GM12878 (cell line): ENCODE measurements around the gene SAMD4A. TPM values are rescaled to one million over a fixed set of nuclear protein-coding genes. Genes with fewer than 3 reads are reported as not detected.

ENCODE experiments used
- ATAC-seq: fragments of 200-7000 bp; cut with Tn5 transposase; 3 replicates; pipeline ENCODE4 v1.9.1; 2020; ENCODE audit warnings: mild to moderate bottlenecking, moderate library complexity
- BruUV-seq: library from RNA; stranded (reverse); fragments of 400-500 nt; replicated peaks from 2 replicates; lab custom pipeline; 2021; lab: Mats Ljungman, UMichigan
- CTCF ChIA-PET: fragments of 300-600 bp; sonication (Branson Sonifier 250); formaldehyde crosslinking; extraction: SDS; loops from one replicate; lab custom pipeline; 2021; ENCODE audit warnings: inconsistent platforms; lab: Yijun Ruan, JAX
- POLR2A ChIA-PET: fragments of 350-600 bp; formaldehyde crosslinking; extraction: SDS; loops from one replicate; lab custom pipeline; 2021; ENCODE audit warnings: inconsistent platforms; lab: Charles Lee
- RAD21 ChIA-PET: fragments of 300-600 bp; sonication (Branson Sonifier 250); formaldehyde crosslinking; loops from one replicate; lab custom pipeline; 2023; ENCODE audit warnings: antibody characterized with exemption; ENCODE audit not compliant: unreplicated experiment; lab: Charles Lee
- SMC1A ChIA-PET: fragments of 300-600 bp; sonication (Branson Sonifier 250); formaldehyde crosslinking; loops from one replicate; lab custom pipeline; 2023; ENCODE audit not compliant: unreplicated experiment, uncharacterized antibody; lab: Charles Lee
- DNase-seq: peaks from one replicate; pipeline ENCODE4 v3.0.0-alpha.2; 2011; ENCODE audit warnings: low read depth, low spot score
- FAIRE-seq: peaks from 3 replicates; lab custom pipeline; 2011; peaks lifted over from hg19 to GRCh38; lab: Jason Lieb, UNC
- H2AFZ ChIP-seq: 2 replicates; pipeline ENCODE4 v1.6.0; 2011; ENCODE audit warnings: low read depth, low read length, control low read depth; ENCODE audit not compliant: control insufficient read depth
- H3K27ac ChIP-seq: 2 replicates; pipeline ENCODE4 v1.5.1; 2011; ENCODE audit warnings: control low read depth; ENCODE audit not compliant: control insufficient read depth, insufficient read depth
- H3K27me3 ChIP-seq, 2 experiments: replicated peaks in 1 of 2; 2 replicates each; pipeline versions ENCODE4 v1.6.0 to v1.6.1; 2011; ENCODE audit warnings: low read length in 1 of 2; ENCODE audit not compliant: control insufficient read depth in 2 of 2, insufficient read depth in 2 of 2
- H3K36me3 ChIP-seq, 2 experiments: 2 replicates each; pipeline ENCODE4 v1.5.1; 2011; ENCODE audit warnings: low read length in 1 of 2; ENCODE audit not compliant: control insufficient read depth in 2 of 2, insufficient read depth in 2 of 2
- H3K4me1 ChIP-seq: 2 replicates; pipeline ENCODE4 v1.6.1; 2011; ENCODE audit warnings: mild to moderate bottlenecking, low read length, moderate library complexity, mixed read lengths; ENCODE audit not compliant: control insufficient read depth, insufficient read depth
- H3K4me2 ChIP-seq: 2 replicates; pipeline ENCODE4 v1.6.0; 2011; ENCODE audit warnings: control low read depth; ENCODE audit not compliant: control insufficient read depth, insufficient read depth
- H3K4me3 ChIP-seq: fragments of 200-600 bp; sonication (generic); 2 replicates; pipeline ENCODE4 v1.5.1; 2016
- H3K79me2 ChIP-seq: 2 replicates; pipeline ENCODE4 v1.6.0; 2011; ENCODE audit warnings: low read length; ENCODE audit not compliant: control insufficient read depth, insufficient read depth
- H3K9ac ChIP-seq: 2 replicates; pipeline ENCODE4 v1.8.0; 2011; ENCODE audit warnings: low read length, control low read depth, mixed read lengths; ENCODE audit not compliant: control insufficient read depth, insufficient read depth
- H3K9me3 ChIP-seq: replicated peaks from 3 replicates; pipeline ENCODE4 v1.5.1; 2011; ENCODE audit warnings: mild to moderate bottlenecking, low read length; ENCODE audit not compliant: control insufficient read depth, insufficient read depth
- H4K20me1 ChIP-seq: 2 replicates; pipeline ENCODE4 v1.6.0; 2011; ENCODE audit not compliant: control insufficient read depth, insufficient read depth
- ATF3 ChIP-seq: IDR thresholded peaks from 2 replicates; pipeline ENCODE4 v1.6.1; 2011; ENCODE audit warnings: low read depth, mild to moderate bottlenecking, low read length, moderate library complexity, borderline replicate concordance; ENCODE audit errors: extremely low read depth
- CBX5 ChIP-seq: sonication (generic); IDR thresholded peaks from 2 replicates; pipeline ENCODE4 v1.6.1; 2016; ENCODE audit warnings: low read depth, moderate library complexity, mild to moderate bottlenecking, inconsistent platforms
- EED ChIP-seq: sonication (generic); IDR thresholded peaks from 2 replicates; pipeline ENCODE4 v1.6.1; 2016; ENCODE audit warnings: antibody characterized with exemption, low read depth
- ELK1 ChIP-seq: IDR thresholded peaks from 2 replicates; pipeline ENCODE4 v1.6.1; 2012; ENCODE audit warnings: low read depth, low read length, improper control_type of control experiment
- MTA3 ChIP-seq: IDR thresholded peaks from 2 replicates; pipeline ENCODE4 v1.6.1; 2012; ENCODE audit warnings: low read length, inconsistent platforms, borderline replicate concordance
- MYC ChIP-seq: IDR thresholded peaks from 2 replicates; pipeline ENCODE4 v1.6.1; 2011; ENCODE audit warnings: mild to moderate bottlenecking, low read length, moderate library complexity, inconsistent platforms; ENCODE audit not compliant: insufficient read depth, insufficient replicate concordance, insufficient read length, severe bottlenecking
- NBN ChIP-seq: fragments of 450-650 bp; IDR thresholded peaks from 2 replicates; pipeline ENCODE4 v1.6.1; 2016
- POU2F2 ChIP-seq: IDR thresholded peaks from 3 replicates; pipeline ENCODE4 v1.6.1; 2011; ENCODE audit warnings: low read depth, mild to moderate bottlenecking, low read length, borderline replicate concordance
- RAD21 ChIP-seq: IDR thresholded peaks from 2 replicates; pipeline ENCODE4 v1.6.1; 2011; ENCODE audit warnings: mild to moderate bottlenecking, low read depth, low read length, moderate library complexity; ENCODE audit not compliant: insufficient read depth
- SMAD1 ChIP-seq: fragments of 450-650 bp; IDR thresholded peaks from 2 replicates; pipeline ENCODE4 v1.6.1; 2018; ENCODE audit warnings: mild to moderate bottlenecking, low read depth; ENCODE audit not compliant: partially characterized antibody
- SMC3 ChIP-seq: IDR thresholded peaks from 2 replicates; pipeline ENCODE4 v1.6.1; 2011; ENCODE audit warnings: low read length, improper control_type of control experiment, borderline replicate concordance
- TCF7 ChIP-seq: IDR thresholded peaks from 2 replicates; pipeline ENCODE4 v1.6.1; 2014; ENCODE audit warnings: antibody characterized with exemption, borderline replicate concordance
- YBX1 ChIP-seq: fragments of 450-650 bp; IDR thresholded peaks from 2 replicates; pipeline ENCODE4 v1.6.1; 2016; ENCODE audit warnings: antibody characterized with exemption
- WGBS: methylation state at CpG from one replicate; pipeline ENCODE4 v1.1.6; 2016; ENCODE audit warnings: low lambda C conversion rate; ENCODE audit not compliant: insufficient replicate concordance, insufficient coverage; ENCODE audit errors: missing lambda C conversion rate; 5-methylcytosine and 5-hydroxymethylcytosine counted together
- in situ Hi-C: fragments of 300-500 bp; cut with MboI; formaldehyde crosslinking; loops from 9 replicates; pipeline ENCODE4 v1.14.3; 2018; ENCODE audit warnings: mixed read lengths
- intact Hi-C: fragments of 100-400 bp; cut with micrococcal nuclease; formaldehyde crosslinking; loops from one replicate; pipeline ENCODE4 v1.14.2; 2022; ENCODE audit not compliant: unreplicated experiment
- polyA plus RNA-seq, 11 experiments: library from polyadenylated mRNA; depleted of rRNA in 4 of 11; unstranded in 6 of 11; stranded (reverse) in 5 of 11; fragments of >200 nt; fragmentation: Nextera tagmentation in 4 of 11; fragmentation: Illumina TruSeq in 1 of 11; extraction: Ambion mirVana in 4 of 11; extraction: Trizol in 1 of 11; gene quantifications; 1 replicate in 1 of 11; 2 replicates in 10 of 11; pipeline versions ENCODE4 v1.2.1 to v1.2.3, GENCODE V29; 2011 to 2016; ENCODE audit warnings: inconsistent platforms in 2 of 11, missing spikeins in 2 of 11, low read depth in 1 of 11
- total RNA-seq, 4 experiments: library from RNA; depleted of rRNA in 3 of 4; stranded (reverse); fragments of >200 nt in 3 of 4; fragmentation: Illumina TruSeq in 1 of 4; extraction: Trizol in 1 of 4; gene quantifications; 2 replicates each; pipeline versions ENCODE4 v1.2.1 to v1.2.3, GENCODE V29; 2013 to 2021
- TF ChIP-seq, protein P1 (sequence below), 3 experiments: IDR thresholded peaks in 2 of 3; conservative IDR thresholded peaks in 1 of 3; 2 replicates each; pipeline ENCODE4 v1.5.1; 2011; ENCODE audit warnings: low read depth in 3 of 3, low read length in 3 of 3, mild to moderate bottlenecking in 3 of 3, control low read depth in 2 of 3, moderate library complexity in 2 of 3, inconsistent platforms in 1 of 3, mixed read lengths in 1 of 3; ENCODE audit not compliant: control insufficient read depth in 2 of 3, insufficient read depth in 1 of 3; ENCODE audit errors: extremely low read depth in 1 of 3
- TF ChIP-seq, protein P2 (sequence below): fragments of 450-650 bp; conservative IDR thresholded peaks from 2 replicates; pipeline ENCODE4 v1.6.1; 2017; ENCODE audit warnings: mild to moderate bottlenecking, moderate library complexity
- TF ChIP-seq, protein P3 (sequence below): fragments of 450-650 bp; IDR thresholded peaks from 2 replicates; pipeline ENCODE4 v1.6.1; 2017; ENCODE audit warnings: antibody characterized with exemption, mild to moderate bottlenecking, moderate library complexity

The SAMD4A gene
- total and polyA plus RNA-seq, 10 of the 15 experiments (the other 5 are each of a cell fraction or from before 2014, with no cell fraction given): 0.05 to 0.56 (median 0.31) TPM

DNA sequence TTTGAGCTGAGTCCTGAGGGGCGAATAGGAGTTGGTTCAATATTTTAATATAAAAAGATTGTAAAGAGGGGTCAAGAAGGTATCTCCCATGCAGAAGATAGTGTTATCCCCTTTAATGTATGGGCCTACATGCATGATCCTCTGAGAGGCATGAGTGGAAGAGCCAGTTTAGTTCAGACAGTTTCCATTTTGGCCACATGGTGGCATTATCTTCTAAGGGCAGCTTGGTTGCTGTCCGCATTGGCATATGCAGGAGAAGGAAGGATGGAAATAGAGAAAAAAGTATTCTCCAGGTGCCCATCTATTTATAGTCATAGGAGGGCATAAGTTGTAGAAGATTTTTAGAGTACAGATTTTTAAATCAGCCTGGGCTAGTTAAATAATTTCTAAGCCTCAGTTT, 5.4 kb downstream of the SAMD4A start:
- no peak for DNase-seq
- H3K27me3 ChIP-seq: peaks cover 0 to 3% of the 10 kb centered on the region in 2 experiments; a peak in 1 of 4 replicates
- no peak for ATAC-seq
- no peaks in the 10 kb centered on the region for H3K36me3 ChIP-seq
- H3K4me1 ChIP-seq: no peaks in the 10 kb centered on the region
- in situ Hi-C loops (no loop called here), intact Hi-C loops (no loop called here)
- SMC1A ChIA-PET: interaction anchor here (1.2 to 2.0 kb wide), 3 partner anchors 10 to 201 kb away, joined by 4 to 8 read pairs (median 6); no protein-coding TSS in a partner anchor
- 100% methylated on average over 2 of the region's 2 CpGs for WGBS
- H4K20me1 ChIP-seq: no peaks in the 10 kb centered on the region
- H3K4me2 ChIP-seq: no peak overlapping the region
- no peak overlapping the region for H3K9ac ChIP-seq
- peaks cover 3% of the 10 kb centered on the region; the same call in 2 of the 3 replicates for H3K9me3 ChIP-seq
- H3K4me3 ChIP-seq: no peak overlapping the region
- TF ChIP-seq, protein P1, sequence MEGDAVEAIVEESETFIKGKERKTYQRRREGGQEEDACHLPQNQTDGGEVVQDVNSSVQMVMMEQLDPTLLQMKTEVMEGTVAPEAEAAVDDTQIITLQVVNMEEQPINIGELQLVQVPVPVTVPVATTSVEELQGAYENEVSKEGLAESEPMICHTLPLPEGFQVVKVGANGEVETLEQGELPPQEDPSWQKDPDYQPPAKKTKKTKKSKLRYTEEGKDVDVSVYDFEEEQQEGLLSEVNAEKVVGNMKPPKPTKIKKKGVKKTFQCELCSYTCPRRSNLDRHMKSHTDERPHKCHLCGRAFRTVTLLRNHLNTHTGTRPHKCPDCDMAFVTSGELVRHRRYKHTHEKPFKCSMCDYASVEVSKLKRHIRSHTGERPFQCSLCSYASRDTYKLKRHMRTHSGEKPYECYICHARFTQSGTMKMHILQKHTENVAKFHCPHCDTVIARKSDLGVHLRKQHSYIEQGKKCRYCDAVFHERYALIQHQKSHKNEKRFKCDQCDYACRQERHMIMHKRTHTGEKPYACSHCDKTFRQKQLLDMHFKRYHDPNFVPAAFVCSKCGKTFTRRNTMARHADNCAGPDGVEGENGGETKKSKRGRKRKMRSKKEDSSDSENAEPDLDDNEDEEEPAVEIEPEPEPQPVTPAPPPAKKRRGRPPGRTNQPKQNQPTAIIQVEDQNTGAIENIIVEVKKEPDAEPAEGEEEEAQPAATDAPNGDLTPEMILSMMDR (IDR thresholded peaks at IDR 0.05 in 2 of 3, conservative IDR thresholded peaks at IDR 0.05 in 1 of 3; ENCODE audit: control insufficient read depth in 2 of 3, extremely low read depth in 1 of 3, insufficient read depth in 1 of 3, low read depth in 3 of 3, low read length in 3 of 3): peak; percentile 38 to 47 (median 43); a peak in 4 of 6 replicates
- TF ChIP-seq, protein P2, sequence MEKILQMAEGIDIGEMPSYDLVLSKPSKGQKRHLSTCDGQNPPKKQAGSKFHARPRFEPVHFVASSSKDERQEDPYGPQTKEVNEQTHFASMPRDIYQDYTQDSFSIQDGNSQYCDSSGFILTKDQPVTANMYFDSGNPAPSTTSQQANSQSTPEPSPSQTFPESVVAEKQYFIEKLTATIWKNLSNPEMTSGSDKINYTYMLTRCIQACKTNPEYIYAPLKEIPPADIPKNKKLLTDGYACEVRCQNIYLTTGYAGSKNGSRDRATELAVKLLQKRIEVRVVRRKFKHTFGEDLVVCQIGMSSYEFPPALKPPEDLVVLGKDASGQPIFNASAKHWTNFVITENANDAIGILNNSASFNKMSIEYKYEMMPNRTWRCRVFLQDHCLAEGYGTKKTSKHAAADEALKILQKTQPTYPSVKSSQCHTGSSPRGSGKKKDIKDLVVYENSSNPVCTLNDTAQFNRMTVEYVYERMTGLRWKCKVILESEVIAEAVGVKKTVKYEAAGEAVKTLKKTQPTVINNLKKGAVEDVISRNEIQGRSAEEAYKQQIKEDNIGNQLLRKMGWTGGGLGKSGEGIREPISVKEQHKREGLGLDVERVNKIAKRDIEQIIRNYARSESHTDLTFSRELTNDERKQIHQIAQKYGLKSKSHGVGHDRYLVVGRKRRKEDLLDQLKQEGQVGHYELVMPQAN: no peak
- no peak for TF ChIP-seq POU2F2
- no peak for TF ChIP-seq TCF7
- TF ChIP-seq SMC3: peak; percentile 35; the same call in 1 of the 2 replicates
- TF ChIP-seq RAD21: peak; percentile 61
- peak; percentile 89; the same call in 1 of the 2 replicates for TF ChIP-seq CBX5
- no peak for TF ChIP-seq ATF3
- TF ChIP-seq, protein P3, sequence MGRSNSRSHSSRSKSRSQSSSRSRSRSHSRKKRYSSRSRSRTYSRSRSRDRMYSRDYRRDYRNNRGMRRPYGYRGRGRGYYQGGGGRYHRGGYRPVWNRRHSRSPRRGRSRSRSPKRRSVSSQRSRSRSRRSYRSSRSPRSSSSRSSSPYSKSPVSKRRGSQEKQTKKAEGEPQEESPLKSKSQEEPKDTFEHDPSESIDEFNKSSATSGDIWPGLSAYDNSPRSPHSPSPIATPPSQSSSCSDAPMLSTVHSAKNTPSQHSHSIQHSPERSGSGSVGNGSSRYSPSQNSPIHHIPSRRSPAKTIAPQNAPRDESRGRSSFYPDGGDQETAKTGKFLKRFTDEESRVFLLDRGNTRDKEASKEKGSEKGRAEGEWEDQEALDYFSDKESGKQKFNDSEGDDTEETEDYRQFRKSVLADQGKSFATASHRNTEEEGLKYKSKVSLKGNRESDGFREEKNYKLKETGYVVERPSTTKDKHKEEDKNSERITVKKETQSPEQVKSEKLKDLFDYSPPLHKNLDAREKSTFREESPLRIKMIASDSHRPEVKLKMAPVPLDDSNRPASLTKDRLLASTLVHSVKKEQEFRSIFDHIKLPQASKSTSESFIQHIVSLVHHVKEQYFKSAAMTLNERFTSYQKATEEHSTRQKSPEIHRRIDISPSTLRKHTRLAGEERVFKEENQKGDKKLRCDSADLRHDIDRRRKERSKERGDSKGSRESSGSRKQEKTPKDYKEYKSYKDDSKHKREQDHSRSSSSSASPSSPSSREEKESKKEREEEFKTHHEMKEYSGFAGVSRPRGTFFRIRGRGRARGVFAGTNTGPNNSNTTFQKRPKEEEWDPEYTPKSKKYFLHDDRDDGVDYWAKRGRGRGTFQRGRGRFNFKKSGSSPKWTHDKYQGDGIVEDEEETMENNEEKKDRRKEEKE: no peak
- no peak for TF ChIP-seq EED
- no peak for TF ChIP-seq ELK1
- no peak for TF ChIP-seq MYC
- no peak for TF ChIP-seq MTA3
- TF ChIP-seq YBX1: no peak
- TF ChIP-seq NBN: no peak
- no peak for TF ChIP-seq SMAD1
- FAIRE-seq: no peak
- H2AFZ ChIP-seq: no peak overlapping the region
- H3K79me2 ChIP-seq: no peaks in the 10 kb centered on the region
- RAD21 ChIA-PET: no interaction called here
- no TSS peak for BruUV-seq
- CTCF ChIA-PET: interaction anchor here (1.0 to 2.2 kb wide), 2 partner anchors 151 to 201 kb away, joined by 4 to 11 read pairs; no protein-coding TSS in a partner anchor
- POLR2A ChIA-PET: no interaction called here
- H3K27ac ChIP-seq: no peak overlapping the region
